Measurements from ENCODE around the gene TRABD. TPM values are rescaled to one million over a fixed set of nuclear protein-coding genes. Genes with fewer than 3 reads are reported as not detected.
A peak's percentile ranks its signal among the peaks of the same experiment; 100 is the strongest.

TRABD gene
- total and polyA plus RNA-seq, 2 donors (not counting 1 experiment from before 2014, with no cell fraction given): 11.8 to 17.2 TPM

GRCh38 chr22:50243685-50244419 lies 58.1 kb downstream of the TRABD start:
- H2AFZ ChIP-seq (ENCODE audit: low read length): peak overlapping the region; percentile 17
- peak overlapping the region; percentile 98 for H3K4me2 ChIP-seq (ENCODE audit: extremely low read depth, insufficient read depth, low read length)
- H3K9me3 ChIP-seq (ENCODE audit: control insufficient read depth, insufficient read depth, low read depth, low read length): no peaks in the 10 kb centered on the region
- H3K27ac ChIP-seq (ENCODE audit: insufficient read depth, low read length): peak overlapping the region; percentile 88
- H3K27me3 ChIP-seq (ENCODE audit: control insufficient read depth, insufficient read depth, low read length): no peaks in the 10 kb centered on the region
- H4K20me1 ChIP-seq (ENCODE audit: control insufficient read depth, extremely low read depth, insufficient read depth, low read length): no peaks in the 10 kb centered on the region
- H3K79me2 ChIP-seq (ENCODE audit: control insufficient read depth, insufficient read depth, low read length): peaks cover 56% of the 10 kb centered on the region
- no peak for DNase-seq (ENCODE audit: low read depth in 2 of 2)
- H3K4me1 ChIP-seq (ENCODE audit: control insufficient read depth, extremely low read depth, insufficient read depth, low read length): peaks cover 13% of the 10 kb centered on the region
- H3K9ac ChIP-seq (ENCODE audit: insufficient read depth, low read length): peak overlapping the region; percentile 94
- peak overlapping the region; percentile 93 to 100 (median 95) for H3K4me3 ChIP-seq (replicated peaks in 1 of 4; ENCODE audit: control extremely low read depth in 1 of 4, insufficient read depth in 1 of 4, low read depth in 3 of 4, low read length in 4 of 4)
- TF ChIP-seq EZH2 (IDR thresholded peaks at IDR 0.05; ENCODE audit: low read length, missing control alignments): no peak
- TF ChIP-seq CTCF (conservative IDR thresholded peaks at IDR 0.05 in 1 of 2, IDR thresholded peaks at IDR 0.05 in 1 of 2; ENCODE audit: low read depth in 1 of 2, low read length in 2 of 2): no peak
- H3K36me3 ChIP-seq (ENCODE audit: control insufficient read depth, insufficient read depth, low read length): peaks cover 34% of the 10 kb centered on the region

- no peaks in the 10 kb centered on the region for H3K9me3 ChIP-seq (ENCODE audit: control insufficient read depth, insufficient read depth, low read depth, low read length)
- H3K27me3 ChIP-seq (ENCODE audit: control insufficient read depth, insufficient read depth, low read length): no peaks in the 10 kb centered on the region
- DNase-seq (ENCODE audit: low read depth in 2 of 2): peak; percentile 91 to 94
- peak within 1 kb of the TSS; percentile 93 to 100 (median 95) for H3K4me3 ChIP-seq (replicated peaks in 1 of 4; ENCODE audit: control extremely low read depth in 1 of 4, insufficient read depth in 1 of 4, low read depth in 3 of 4, low read length in 4 of 4)
- H3K4me1 ChIP-seq (ENCODE audit: control insufficient read depth, extremely low read depth, insufficient read depth, low read length): peaks cover 14% of the 10 kb centered on the region
- peaks cover 58% of the 10 kb centered on the region for H3K79me2 ChIP-seq (ENCODE audit: control insufficient read depth, insufficient read depth, low read length)
- H3K27ac ChIP-seq (ENCODE audit: insufficient read depth, low read length): peak within 1 kb of the TSS; percentile 88
- peak within 1 kb of the TSS; percentile 94 for H3K9ac ChIP-seq (ENCODE audit: insufficient read depth, low read length)
- no peaks in the 10 kb centered on the region for H4K20me1 ChIP-seq (ENCODE audit: control insufficient read depth, extremely low read depth, insufficient read depth, low read length)
- H2AFZ ChIP-seq (ENCODE audit: low read length): peak within 1 kb of the TSS; percentile 95
- TF ChIP-seq CTCF (conservative IDR thresholded peaks at IDR 0.05 in 1 of 2, IDR thresholded peaks at IDR 0.05 in 1 of 2; ENCODE audit: low read depth in 1 of 2, low read length in 2 of 2) (no peak), EZH2 (IDR thresholded peaks at IDR 0.05; ENCODE audit: low read length, missing control alignments) (no peak)
- peak within 1 kb of the TSS; percentile 98 for H3K4me2 ChIP-seq (ENCODE audit: extremely low read depth, insufficient read depth, low read length)
- peaks cover 35% of the 10 kb centered on the region for H3K36me3 ChIP-seq (ENCODE audit: control insufficient read depth, insufficient read depth, low read length)
Measured at GRCh38 chr22:50244420-50245213, 58.9 kb downstream of the TRABD start, which contains the start of gene TUBGCP6. TSS of gene TUBGCP6 (minus strand) at chr22:50245023. CDS start at chr22:50244459, 564 bp downstream.

Data from fibroblast of lung (primary cell).